ENCODE measurements around the gene COL7A1.
"Not testable (repeated sequence)": the region's sequence is repeated elsewhere in the genome, so short reads cannot be mapped to it uniquely, and the experiment has no call there.

Gene COL7A1

DNA sequence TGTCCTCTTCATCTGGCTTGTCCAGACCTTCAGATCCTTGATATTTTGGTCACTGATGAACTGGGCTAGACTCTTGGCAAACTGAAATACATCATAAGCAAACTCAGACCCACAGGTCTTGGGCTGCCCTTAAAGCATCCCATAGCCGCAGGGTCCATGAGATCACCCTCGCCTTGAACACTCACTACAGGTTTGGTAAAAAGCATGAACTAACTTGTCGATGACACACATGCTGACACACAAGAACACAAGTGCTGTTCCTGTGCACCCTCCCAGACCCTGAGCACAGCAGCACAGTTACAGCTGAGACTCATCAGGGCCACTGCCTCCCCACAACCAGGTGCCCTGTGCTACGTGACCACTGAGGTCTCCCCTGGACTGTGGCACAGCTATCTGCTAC is 59.6 kb downstream of the COL7A1 start:
- no peak for DNase-seq

DNA sequence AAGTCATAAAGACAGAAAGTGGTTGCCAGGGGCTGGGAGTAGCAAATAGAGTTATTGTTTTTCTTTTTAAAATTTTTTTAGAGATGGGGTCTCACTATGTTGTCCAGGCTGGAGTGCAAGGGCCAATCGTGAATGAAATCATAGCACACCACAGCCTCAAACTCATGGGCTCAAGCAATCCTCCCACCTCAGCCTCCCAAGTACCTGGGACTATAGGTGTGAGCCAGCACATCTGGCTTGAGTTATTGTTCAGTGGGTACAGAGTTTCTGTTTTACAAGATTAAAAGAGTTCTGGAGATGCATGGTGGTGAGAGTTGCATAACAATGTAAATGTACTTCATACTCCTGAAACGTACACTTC is 62.2 kb downstream of the COL7A1 start:
- no peak for DNase-seq

DNA sequence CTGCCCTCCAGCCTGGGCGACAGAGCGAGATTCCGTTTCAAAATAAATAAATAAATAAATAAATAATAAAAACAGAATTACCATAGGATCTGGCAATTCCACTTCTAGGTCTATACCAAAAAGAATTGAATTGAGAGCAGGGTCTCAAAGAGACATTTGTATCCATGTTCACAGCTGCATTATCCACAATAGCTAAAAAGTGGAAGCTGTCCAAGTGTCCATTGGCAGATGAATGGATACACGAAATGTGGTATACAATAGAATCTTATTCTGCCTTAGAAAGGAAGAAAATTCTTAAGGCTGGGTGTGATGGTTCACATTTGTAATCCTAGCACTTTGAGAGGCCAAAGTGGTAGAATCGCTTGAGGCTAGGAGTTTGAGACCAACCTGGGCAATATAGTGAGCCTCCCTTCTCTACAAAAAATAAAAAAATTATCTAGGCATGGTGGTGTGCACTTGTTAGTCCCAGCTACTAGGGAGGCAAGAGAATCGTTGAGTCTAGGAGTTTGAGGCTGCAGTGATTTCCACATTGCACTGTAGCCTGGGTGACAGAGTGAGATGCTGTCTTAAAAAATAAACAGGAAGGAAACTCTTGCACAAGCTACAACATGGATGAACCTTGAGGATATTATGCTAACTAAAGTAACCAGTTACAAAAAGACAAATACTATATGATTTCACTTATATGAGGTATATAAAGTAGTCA is 62.7 kb downstream of the COL7A1 start:
- DNase-seq: no peak

DNA sequence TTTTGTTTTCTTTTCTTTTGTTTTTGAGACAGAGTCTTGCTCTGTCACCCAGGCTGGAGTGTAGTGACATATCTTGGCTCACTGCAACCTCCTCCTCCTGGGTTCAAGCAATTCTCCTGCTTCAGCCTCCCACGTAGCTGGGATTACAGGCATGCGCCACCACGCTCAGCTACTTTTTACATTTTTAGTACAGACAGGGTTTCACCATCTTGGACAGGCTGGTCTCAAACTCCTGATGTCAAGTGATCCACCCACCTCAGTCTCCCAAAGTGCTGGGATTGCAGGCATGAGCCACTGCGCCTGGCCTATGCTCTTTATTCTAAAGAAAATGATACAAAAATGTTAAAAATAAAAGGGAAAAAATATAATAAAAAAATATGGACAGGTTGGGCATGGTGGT is 64.4 kb downstream of the COL7A1 start:
- DNase-seq: not testable (repeated sequence)

DNA sequence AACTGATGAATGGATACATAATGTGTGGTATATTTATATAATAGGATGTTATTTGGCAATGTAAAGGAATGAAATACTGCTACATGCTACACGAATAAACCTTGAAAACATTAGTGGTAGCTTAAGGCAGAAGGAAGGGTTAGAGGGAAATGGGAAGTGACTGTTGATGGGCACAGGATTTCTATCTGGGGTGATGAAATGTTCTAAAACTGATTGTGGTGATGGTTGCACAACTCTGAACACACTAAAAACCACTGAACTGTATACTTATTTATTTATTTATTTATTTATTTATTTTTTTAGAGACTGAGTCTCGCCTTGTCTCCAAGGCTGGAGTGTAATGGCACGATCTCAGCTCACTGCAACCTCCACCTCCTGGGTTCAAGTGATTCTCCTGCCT is 66.4 kb downstream of the COL7A1 start:
- no peak for DNase-seq

DNA sequence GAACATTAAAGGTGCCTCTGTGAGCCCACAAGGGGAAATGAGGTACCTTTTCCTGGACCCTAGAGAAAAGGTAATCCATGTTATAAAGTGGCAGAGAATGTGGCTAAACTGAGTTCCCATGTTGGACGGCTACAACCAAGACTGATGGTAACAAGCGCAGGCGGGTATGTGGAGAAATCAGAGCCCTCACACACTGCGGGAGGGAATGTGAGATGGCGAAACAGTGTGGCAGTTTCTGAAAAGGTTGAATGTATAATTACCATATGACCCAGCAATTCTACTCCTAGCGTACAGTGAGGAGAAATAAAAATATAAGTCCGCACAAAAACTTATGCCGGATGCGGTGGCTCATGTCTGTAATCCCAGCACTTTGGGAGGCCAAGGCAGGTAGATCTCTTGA is 67.1 kb downstream of the COL7A1 start:
- DNase-seq: no peak

DNA sequence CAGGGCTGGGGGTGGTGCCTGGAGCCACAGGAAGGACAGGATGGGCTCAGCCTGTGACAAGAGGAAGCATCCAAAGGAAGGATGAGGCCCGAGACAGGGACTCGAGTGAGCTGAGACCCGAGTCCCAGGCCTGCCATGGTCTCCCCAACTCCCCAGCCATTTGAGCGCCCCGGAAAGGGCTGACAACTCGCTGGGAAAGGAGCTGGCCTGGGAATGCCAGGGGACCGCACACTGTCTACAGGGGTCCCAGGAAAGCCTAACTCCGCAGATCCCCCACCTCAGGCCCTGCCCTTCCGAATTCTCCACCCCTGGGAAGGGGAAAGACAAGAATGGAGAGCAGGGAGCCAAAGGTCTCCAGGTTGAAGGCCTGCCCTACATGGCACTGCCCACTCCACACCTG is 70.2 kb downstream of the COL7A1 start:
- no peak for DNase-seq

DNA sequence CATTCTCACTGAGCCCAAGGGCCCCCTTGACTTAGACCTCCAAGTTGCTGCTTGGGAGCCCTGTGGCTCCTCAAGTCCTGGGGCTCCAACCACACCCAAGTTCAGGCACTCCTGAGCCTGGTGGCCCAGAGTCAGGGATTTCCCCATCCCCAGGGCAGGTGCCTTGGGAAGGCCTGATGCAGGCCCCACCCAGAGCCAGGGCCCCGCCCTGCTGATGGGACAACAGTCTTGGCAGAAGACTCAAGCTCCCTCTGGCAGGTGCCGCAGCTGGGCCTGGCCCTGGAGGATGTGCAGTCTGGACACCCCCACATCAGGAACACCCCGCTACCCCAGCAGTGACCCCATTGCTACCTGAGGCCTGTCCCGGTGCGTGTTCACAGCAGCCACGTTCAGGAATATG is 73.5 kb downstream of the COL7A1 start:
- no peak for DNase-seq

DNA sequence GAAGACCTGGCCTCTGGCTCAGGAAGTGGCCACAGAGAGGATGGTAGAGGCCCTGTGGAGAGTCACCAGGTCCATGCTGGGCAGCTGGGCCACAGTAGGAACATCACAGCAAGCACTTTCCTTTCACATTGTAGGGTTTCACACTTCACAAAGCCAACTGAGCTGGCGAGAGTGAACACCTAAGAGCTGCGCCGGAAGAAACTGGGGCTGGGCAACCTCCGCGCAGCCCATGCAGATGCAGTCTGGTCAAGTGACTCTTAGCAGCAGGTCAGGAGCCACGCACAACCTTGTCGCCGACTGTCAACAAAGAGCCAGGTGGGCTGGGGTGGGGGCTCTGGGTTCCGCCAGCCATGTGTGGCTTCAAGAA is 75.9 kb downstream of the COL7A1 start:
- DNase-seq: no peak

DNA sequence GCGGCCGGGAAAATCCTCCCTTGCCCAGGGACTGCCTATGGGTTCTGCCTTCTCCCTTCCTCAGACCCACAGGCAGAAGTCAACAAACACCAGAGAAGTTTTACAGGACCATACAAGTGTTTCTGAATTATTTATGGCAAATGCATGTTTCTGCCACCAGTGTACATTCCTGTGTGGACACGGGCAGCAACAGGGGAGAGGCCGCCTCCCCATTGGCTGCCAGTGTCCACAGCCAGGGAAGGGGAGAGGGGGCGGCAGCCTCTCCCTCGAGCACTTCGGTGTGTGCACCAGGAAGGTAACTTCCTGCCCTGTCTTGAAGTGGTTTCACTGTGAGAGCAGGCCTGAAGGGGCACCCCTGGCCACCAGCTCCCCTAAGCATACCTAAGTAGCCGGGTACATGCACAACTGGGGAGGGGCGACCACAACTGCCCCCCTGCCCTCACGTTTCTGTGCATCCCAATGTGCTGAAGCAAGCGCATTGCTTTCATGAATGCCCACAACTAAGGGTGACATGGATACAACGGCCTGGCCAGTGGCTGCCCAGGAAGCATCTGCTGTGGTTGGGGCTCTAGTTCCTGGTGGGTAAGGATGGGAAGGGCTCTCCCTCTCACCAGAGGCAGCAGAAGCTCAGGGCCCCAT is 76.4 kb downstream of the COL7A1 start:
- no peak for DNase-seq

DNA sequence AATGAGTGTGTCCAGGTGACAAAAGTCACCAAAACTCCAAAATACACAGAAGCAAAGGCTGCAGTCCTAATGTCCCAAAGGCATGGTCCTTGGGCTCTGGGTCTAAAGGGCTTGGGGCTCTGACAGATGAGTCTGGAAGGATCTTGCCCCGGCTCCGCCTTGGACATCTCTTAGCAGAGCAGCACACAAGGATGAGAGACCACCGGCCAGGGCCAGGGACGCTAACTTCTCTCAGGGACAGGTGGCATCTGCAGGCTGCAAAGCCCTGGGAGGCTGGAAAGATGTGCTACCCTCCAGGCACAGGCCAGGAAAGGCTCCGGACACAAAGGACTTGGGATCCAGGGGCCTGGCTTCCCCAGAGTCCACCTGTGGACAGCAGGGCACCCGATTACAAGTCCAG is 77.1 kb downstream of the COL7A1 start:
- no peak for DNase-seq

DNA sequence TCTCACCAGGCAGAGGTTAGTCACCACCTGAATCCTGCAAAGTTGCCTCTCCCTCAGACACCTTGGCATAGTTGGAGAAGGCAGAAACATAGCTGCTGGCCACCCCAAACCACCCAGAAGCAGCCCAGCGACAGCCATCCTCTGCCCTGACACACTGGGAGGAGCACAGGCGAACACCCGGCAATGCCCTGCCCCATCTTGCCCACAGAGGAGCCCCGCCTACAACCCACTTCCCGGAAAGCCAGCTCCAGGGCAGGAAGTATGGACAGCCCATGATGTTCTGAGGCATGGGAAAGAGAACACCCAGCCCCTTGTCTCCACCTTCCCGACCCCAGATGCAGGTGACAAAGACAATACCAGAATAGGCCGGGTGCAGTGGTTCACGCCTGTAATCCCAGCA is 78.6 kb downstream of the COL7A1 start:
- no peak for DNase-seq

DNA sequence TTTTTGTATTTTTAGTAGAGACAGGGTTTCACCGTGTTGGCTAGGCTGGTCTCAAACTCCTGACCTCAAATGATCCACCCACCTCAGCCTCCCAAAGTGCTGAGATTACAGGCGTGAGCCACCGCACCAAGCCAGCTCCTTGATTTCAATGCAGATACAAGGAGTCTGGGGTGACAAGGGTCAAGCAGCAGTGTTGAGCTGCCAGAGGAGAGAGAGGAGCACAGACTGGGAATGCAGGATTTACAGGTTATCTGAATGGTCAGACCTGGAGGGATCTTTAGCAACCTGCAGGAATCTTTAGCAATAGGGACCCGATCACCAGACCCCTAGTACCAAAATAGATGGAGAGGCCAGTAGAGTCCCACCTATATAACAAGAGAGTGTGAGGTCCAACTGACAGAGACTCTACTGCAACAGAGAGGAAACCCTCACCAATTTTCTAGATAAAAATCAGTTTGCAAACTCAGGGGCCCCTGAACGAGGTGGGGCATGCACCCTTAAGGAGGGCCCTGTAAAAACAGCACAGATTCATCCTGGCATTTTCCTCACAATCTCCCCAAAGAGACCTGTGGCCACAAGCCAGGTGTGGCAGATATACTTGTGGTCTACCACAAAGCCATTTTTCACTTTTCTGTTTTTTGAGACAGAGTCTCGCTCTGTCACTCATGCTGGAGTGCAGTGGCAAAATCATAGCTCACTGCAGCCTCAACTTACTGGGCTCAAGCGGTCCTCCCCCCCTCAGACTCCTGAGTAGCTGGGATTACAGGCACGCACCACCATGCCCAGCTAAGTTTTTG is 80.5 kb downstream of the COL7A1 start:
- DNase-seq: no peak

Data from NCI-H187 (cell line).